Left lung (tissue), 10 donors: ENCODE measurements around the gene ARHGAP5. TPM values are rescaled to one million over a fixed set of nuclear protein-coding genes. Genes with fewer than 3 reads are reported as not detected.
A peak's percentile ranks its signal among the peaks of the same experiment; 100 is the strongest.

Experiments
- ATAC-seq: fragments of 200-7000 bp; cut with Tn5 transposase; one replicate; pipeline ENCODE4 v1.9.1; 2020; ENCODE audit warnings: moderate library complexity
- DNase-seq, 4 donors: peaks; one replicate each; pipeline ENCODE4 v3.0.0-alpha.2; 2013 to 2020
- H3K27ac ChIP-seq, 2 donors: fragments of 200-600 bp; sonication (generic) in 1 of 2; one replicate each; pipeline versions ENCODE4 v1.5.0 to v1.8.0; 2020 to 2021
- H3K27me3 ChIP-seq, 2 donors: fragments of 200-600 bp; sonication (generic) in 1 of 2; one replicate each; pipeline versions ENCODE4 v1.5.0 to v1.8.0; 2020 to 2021
- H3K36me3 ChIP-seq, 2 donors: fragments of 200-600 bp; sonication (generic) in 1 of 2; one replicate each; pipeline versions ENCODE4 v1.5.0 to v1.8.0; 2020 to 2021
- H3K4me1 ChIP-seq, 2 donors: fragments of 200-600 bp; one replicate each; pipeline ENCODE4 v1.8.0; 2021
- H3K4me3 ChIP-seq, 2 donors: fragments of 200-600 bp; sonication (generic) in 1 of 2; one replicate each; pipeline versions ENCODE4 v1.5.0 to v1.8.0; 2020 to 2021; ENCODE audit warnings: mild to moderate bottlenecking in 1 of 2
- H3K9me3 ChIP-seq, 2 donors: fragments of 200-600 bp; sonication (generic) in 1 of 2; one replicate each; pipeline versions ENCODE4 v1.5.0 to v1.8.0; 2020 to 2021
- intact Hi-C, 2 donors: fragments of 100-400 bp; cut with DNase I; formaldehyde crosslinking; loops; one replicate each; pipeline versions ENCODE4 v1.11.2 to v1.14.2; 2022
- polyA plus RNA-seq, 6 donors: library from polyadenylated mRNA; unstranded; fragments of 120-200 nt; gene quantifications; one replicate each; pipeline ENCODE4 v1.2.1, GENCODE V29; 2013; ENCODE audit not compliant: insufficient read length in 6 of 6
- total RNA-seq, 2 donors: library from RNA; stranded (reverse); fragmentation: NEBNext Ultra II Directional; extraction: Animal tissue kit (Norgen Biotek cat#: 25700); gene quantifications; one replicate each; pipeline ENCODE4 v1.2.1, GENCODE V29; 2021
- TF ChIP-seq, protein P1 (sequence below), 2 donors: fragments of 200-600 bp; sonication (generic) in 1 of 2; IDR thresholded peaks; one replicate each; pipeline versions ENCODE4 v1.5.0 to v1.8.0; 2021; ENCODE audit warnings: antibody characterized with exemption in 2 of 2
- donor health status: DM: no; HTN: yes; CAD: no.
- donor health status: DM: no; HTN: no; CAD: no.

The ARHGAP5 gene
- total and polyA plus RNA-seq, 8 donors: 74.4 to 103 (median 91.4) TPM

DNA sequence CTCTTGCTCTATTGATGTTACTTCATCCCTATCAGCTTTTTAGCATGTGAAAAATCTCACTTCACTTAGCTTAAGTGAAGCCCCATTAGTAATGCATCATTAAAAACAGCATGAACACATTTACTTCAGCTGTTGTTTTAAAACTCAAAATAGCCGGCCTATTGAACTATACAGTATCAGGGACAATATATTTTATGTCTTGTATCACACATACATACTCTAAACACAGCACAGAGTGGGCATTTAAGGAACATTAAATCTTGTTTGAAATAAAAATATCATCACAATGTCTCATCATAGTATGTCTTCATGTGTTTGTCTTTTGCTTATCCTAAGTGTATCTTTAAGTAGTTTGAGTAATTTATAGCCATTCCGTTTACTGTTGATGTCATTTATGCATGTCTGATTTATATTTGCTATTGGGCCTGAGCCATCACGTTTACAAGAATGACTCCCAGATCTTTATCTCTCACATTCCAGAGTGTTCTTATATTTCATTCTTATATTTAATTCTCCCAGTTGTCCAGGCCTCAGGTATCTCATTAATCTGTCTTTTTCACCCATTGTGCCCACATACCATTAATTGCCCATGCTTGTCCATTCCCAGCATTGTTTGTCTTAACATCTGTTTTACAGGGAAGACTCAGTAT lies 57.5 kb downstream of the ARHGAP5 start:
- TF ChIP-seq, protein P1, sequence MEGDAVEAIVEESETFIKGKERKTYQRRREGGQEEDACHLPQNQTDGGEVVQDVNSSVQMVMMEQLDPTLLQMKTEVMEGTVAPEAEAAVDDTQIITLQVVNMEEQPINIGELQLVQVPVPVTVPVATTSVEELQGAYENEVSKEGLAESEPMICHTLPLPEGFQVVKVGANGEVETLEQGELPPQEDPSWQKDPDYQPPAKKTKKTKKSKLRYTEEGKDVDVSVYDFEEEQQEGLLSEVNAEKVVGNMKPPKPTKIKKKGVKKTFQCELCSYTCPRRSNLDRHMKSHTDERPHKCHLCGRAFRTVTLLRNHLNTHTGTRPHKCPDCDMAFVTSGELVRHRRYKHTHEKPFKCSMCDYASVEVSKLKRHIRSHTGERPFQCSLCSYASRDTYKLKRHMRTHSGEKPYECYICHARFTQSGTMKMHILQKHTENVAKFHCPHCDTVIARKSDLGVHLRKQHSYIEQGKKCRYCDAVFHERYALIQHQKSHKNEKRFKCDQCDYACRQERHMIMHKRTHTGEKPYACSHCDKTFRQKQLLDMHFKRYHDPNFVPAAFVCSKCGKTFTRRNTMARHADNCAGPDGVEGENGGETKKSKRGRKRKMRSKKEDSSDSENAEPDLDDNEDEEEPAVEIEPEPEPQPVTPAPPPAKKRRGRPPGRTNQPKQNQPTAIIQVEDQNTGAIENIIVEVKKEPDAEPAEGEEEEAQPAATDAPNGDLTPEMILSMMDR (IDR thresholded peaks at IDR 0.05): no peak
- Histone ChIP-seq H3K36me3 (peaks cover 0 to 16% of the 10 kb centered on the region in 2 donors), H3K4me3 (no peak overlapping the region), H3K9me3 (peaks cover 0 to 17% of the 10 kb centered on the region in 2 donors), H3K27me3 (no peaks in the 10 kb centered on the region), H3K27ac (no peak overlapping the region), H3K4me1 (no peaks in the 10 kb centered on the region)
- ATAC-seq: no peak
- DNase-seq: no peak
- intact Hi-C loops: no loop called here

DNA sequence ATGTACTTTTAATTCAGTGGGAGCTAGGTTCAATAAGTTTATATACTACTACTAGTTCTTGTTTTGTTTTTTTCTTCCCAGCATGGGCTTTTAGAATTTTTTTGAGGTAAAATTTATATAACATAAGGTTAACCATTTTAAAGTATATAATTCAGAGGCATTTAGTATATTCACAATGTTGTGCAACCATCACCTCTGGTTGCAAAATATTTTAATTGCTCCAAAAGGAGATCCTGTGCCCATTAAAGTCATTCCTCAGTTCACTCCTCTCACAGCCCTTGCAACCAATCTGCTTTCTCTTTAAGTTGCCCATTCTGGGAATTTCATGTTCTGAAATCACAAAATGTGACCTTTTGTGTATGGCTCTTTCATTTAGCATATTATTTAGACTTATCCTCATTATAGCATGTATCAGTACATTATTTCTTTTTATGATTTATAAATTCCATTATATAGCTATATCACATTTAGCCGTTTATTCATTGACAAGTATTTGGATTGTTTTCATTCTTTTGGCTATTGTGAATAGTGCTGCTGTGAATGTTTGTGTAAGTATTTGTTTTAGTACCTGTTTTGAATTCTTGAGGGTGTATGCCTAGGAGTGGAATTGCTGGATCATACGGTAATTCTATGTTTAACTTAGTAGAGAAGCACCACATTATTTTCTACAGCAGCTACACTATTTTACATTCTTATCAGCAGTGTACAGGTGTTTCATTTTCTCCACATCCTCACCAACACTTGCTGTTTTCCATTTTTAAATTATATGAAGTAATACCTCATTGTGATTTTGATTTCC lies 59.1 kb downstream of the ARHGAP5 start:
- H3K9me3 ChIP-seq: peaks cover 0 to 17% of the 10 kb centered on the region in 2 donors
- peak; percentile 16 for ATAC-seq
- TF ChIP-seq, protein P1 (IDR thresholded peaks at IDR 0.05): no peak
- no peak overlapping the region for H3K27ac ChIP-seq
- no peak overlapping the region for H3K4me3 ChIP-seq
- no peaks in the 10 kb centered on the region for H3K27me3 ChIP-seq
- no peaks in the 10 kb centered on the region for H3K4me1 ChIP-seq
- peaks cover 0 to 16% of the 10 kb centered on the region in 2 donors for H3K36me3 ChIP-seq
- DNase-seq: no peak
- intact Hi-C loops: no loop called here

DNA sequence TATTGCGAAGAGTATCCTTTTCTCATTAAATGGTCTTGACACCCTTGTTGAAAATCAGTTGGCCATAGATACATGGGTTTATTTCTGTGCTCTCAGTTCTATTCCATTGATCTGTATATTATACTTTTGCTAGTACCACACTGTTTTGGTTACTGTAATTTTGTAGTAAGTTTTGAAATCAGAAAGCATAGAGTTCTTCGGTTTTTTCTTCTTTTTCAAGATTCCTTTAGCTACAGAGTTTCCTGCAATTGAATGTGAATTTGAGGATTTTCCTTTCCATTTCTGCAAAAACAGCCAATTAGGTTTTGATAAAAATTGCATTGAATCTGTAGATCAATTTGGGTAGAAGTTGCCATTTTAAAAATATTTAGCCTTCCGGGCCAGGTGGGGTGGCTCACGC lies 60.2 kb downstream of the ARHGAP5 start:
- Histone ChIP-seq H3K4me3 (no peak overlapping the region), H3K9me3 (peaks cover 0 to 17% of the 10 kb centered on the region in 2 donors), H3K4me1 (no peaks in the 10 kb centered on the region), H3K36me3 (peaks cover 0 to 16% of the 10 kb centered on the region in 2 donors), H3K27ac (no peak overlapping the region), H3K27me3 (no peaks in the 10 kb centered on the region)
- TF ChIP-seq, protein P1 (IDR thresholded peaks at IDR 0.05): no peak
- DNase-seq (no peak), ATAC-seq (no peak)
- intact Hi-C loops: no loop called here

DNA sequence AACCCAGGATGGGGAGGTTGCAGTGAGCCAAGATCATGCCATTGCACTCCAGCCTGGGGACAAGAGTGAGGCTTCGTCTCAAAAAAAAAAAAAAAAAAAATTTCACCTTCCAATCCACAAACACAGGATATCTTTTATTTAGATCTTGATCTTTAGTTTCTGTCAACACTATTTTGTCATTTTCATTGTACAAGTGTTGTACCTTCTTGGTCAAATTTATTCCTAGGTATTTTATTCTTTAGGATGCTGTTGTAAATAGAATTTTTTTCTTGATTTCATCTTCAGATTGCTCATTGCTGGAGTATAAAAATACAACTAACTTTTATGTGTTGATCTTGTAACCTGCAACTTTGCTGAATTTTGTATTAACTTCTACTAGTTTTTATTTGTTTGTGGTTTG lies 60.8 kb downstream of the ARHGAP5 start:
- TF ChIP-seq, protein P1 (IDR thresholded peaks at IDR 0.05): no peak

DNA sequence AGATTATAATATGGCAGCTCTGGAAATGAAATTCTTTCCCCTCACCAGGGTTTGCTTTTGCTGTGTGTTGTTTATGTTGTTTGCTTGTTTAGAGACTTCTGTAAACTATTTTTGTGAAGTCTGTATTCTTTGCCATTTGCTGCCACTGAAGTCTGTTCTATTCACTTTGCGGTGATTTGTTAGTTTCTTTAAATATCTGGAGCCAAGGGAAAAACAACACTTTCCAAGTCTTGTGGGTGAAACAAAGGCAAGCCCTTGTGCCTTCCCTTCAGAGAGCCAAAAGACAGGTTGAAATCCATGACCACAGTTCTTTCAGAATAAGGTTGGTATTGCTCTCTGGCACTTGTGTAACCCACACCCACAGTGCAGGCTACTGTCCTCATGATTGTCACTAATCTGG lies 65.2 kb downstream of the ARHGAP5 start:
- H3K27ac ChIP-seq: no peak overlapping the region
- no peak for ATAC-seq
- H3K4me3 ChIP-seq: no peak overlapping the region
- H3K36me3 ChIP-seq: peaks cover 0 to 23% of the 10 kb centered on the region in 2 donors
- H3K4me1 ChIP-seq: no peaks in the 10 kb centered on the region
- intact Hi-C loops: no loop called here
- H3K9me3 ChIP-seq: peaks cover 0 to 13% of the 10 kb centered on the region in 2 donors
- no peaks in the 10 kb centered on the region for H3K27me3 ChIP-seq
- no peak for DNase-seq
- TF ChIP-seq, protein P1 (IDR thresholded peaks at IDR 0.05): no peak

More for the DNA sequence above, 60.8 kb downstream of the ARHGAP5 start:
- intact Hi-C loops: no loop called here
- H3K4me1 ChIP-seq: no peaks in the 10 kb centered on the region
- ATAC-seq (no peak), DNase-seq (no peak)
- no peaks in the 10 kb centered on the region for H3K27me3 ChIP-seq
- peaks cover 0 to 17% of the 10 kb centered on the region in 2 donors for H3K9me3 ChIP-seq
- H3K36me3 ChIP-seq: peaks cover 0 to 16% of the 10 kb centered on the region in 2 donors
- no peak overlapping the region for H3K27ac ChIP-seq
- no peak overlapping the region for H3K4me3 ChIP-seq
